Body of pancreas (tissue), 4 donors: ENCODE measurements around the gene TMEM92.

Source experiments
- CTCF ChIP-seq, 7 experiments: fragments of 450-650 bp in 4 of 7; fragments of 200-600 bp in 3 of 7; sonication (generic) in 3 of 7; IDR thresholded peaks; one replicate each; pipeline ENCODE4 v1.5.1; 2016 to 2019; ENCODE audit warnings: antibody characterized with exemption in 7 of 7
- POLR2A ChIP-seq, 3 donors: fragments of 450-650 bp; IDR thresholded peaks; one replicate each; pipeline ENCODE4 v1.6.1; 2016; ENCODE audit warnings: antibody characterized with exemption in 3 of 3, mild to moderate bottlenecking in 2 of 3

- TF ChIP-seq CTCF (IDR thresholded peaks at IDR 0.05) (no peak), POLR2A (IDR thresholded peaks at IDR 0.05) (no peak)
These were observed 52.6 kb downstream of the TMEM92 start for GRCh38 chr17:50326831-50327364.
